Measurements from ENCODE around the gene CLMP. TPM values are rescaled to one million over a fixed set of nuclear protein-coding genes. Genes with fewer than 3 reads are reported as not detected.

CLMP gene
- total RNA-seq, 1 experiment from 2014 or later: 3.2 TPM

DNA sequence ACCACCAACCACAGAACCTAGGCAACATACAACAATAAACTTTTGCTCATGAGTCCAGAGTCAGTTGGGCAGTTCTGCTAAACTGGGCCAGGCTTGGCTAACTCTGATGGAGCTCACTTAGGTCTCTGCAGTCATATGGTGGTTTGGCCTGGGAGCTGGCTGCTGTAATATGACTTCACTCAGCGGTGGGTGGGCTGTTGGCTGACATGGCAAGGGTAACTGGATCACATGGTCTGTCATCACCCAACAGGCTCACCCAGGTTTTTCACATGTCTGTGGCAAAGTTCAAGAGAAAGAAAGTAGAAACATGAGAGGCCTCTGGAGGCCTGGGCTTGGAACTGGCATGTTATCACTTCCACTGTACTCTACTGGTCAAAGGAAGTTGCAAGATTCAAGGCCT is 43.2 kb upstream of the CLMP start:
- Histone ChIP-seq H3K27me3 (ENCODE audit: insufficient read depth, low read length) (no peaks in the 10 kb centered on the region), H3K36me3 (ENCODE audit: control insufficient read depth in 1 of 2, insufficient read depth in 2 of 2, low read length in 2 of 2) (no peaks in the 10 kb centered on the region), H3K9me3 (ENCODE audit: control insufficient read depth in 1 of 2, insufficient read depth in 1 of 2, low read depth in 1 of 2, low read length in 2 of 2) (no peaks in the 10 kb centered on the region), H3K4me2 (ENCODE audit: low read length) (no peak overlapping the region), H3K79me2 (ENCODE audit: insufficient read depth, low read length) (no peaks in the 10 kb centered on the region), H3K9me2 (ENCODE audit: insufficient read depth) (no peaks in the 10 kb centered on the region), H4K20me1 (ENCODE audit: insufficient read depth) (no peaks in the 10 kb centered on the region), H2AFZ (ENCODE audit: low read depth, low read length, poor library complexity, severe bottlenecking) (no peak overlapping the region), H3K4me1 (ENCODE audit: control insufficient read depth in 1 of 2, insufficient read depth in 2 of 2, low read length in 2 of 2) (no peaks in the 10 kb centered on the region), H3K27ac (ENCODE audit: low read depth, low read length) (no peak overlapping the region), H3K9ac (ENCODE audit: low read length) (no peak overlapping the region), H3K4me3 (replicated peaks in 1 of 2; ENCODE audit: low read depth in 1 of 2, low read length in 2 of 2) (no peak overlapping the region)
- DNase-seq (ENCODE audit: low read depth, low spot score) (no peak), ATAC-seq (no peak)
- ChIA-PET POLR2A (no interaction called here), RAD21 (ENCODE audit: low non-redundant PET in 1 of 2, low total read pairs in 2 of 2, uncharacterized antibody in 2 of 2, unreplicated experiment in 2 of 2) (no interaction called here), CTCF (interaction anchor here (1.1 to 1.2 kb wide), 2 partner anchors 9 to 127 kb away, joined by 3 to 7 read pairs; no protein-coding TSS in a partner anchor)
- TF ChIP-seq SRF (IDR thresholded peaks at IDR 0.05; ENCODE audit: low read depth) (no peak), EZH2 (IDR thresholded peaks at IDR 0.05) (no peak), CBX3 (IDR thresholded peaks at IDR 0.05; ENCODE audit: low read depth) (no peak)
- TF ChIP-seq, protein P1, sequence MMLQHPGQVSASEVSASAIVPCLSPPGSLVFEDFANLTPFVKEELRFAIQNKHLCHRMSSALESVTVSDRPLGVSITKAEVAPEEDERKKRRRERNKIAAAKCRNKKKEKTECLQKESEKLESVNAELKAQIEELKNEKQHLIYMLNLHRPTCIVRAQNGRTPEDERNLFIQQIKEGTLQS (IDR thresholded peaks at IDR 0.05): no peak
- TF ChIP-seq, protein P2, sequence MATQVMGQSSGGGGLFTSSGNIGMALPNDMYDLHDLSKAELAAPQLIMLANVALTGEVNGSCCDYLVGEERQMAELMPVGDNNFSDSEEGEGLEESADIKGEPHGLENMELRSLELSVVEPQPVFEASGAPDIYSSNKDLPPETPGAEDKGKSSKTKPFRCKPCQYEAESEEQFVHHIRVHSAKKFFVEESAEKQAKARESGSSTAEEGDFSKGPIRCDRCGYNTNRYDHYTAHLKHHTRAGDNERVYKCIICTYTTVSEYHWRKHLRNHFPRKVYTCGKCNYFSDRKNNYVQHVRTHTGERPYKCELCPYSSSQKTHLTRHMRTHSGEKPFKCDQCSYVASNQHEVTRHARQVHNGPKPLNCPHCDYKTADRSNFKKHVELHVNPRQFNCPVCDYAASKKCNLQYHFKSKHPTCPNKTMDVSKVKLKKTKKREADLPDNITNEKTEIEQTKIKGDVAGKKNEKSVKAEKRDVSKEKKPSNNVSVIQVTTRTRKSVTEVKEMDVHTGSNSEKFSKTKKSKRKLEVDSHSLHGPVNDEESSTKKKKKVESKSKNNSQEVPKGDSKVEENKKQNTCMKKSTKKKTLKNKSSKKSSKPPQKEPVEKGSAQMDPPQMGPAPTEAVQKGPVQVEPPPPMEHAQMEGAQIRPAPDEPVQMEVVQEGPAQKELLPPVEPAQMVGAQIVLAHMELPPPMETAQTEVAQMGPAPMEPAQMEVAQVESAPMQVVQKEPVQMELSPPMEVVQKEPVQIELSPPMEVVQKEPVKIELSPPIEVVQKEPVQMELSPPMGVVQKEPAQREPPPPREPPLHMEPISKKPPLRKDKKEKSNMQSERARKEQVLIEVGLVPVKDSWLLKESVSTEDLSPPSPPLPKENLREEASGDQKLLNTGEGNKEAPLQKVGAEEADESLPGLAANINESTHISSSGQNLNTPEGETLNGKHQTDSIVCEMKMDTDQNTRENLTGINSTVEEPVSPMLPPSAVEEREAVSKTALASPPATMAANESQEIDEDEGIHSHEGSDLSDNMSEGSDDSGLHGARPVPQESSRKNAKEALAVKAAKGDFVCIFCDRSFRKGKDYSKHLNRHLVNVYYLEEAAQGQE (IDR thresholded peaks at IDR 0.05; ENCODE audit: low read depth): no peak
- intact Hi-C loops (cut with micrococcal nuclease): loop anchor here (5.0 kb wide), 1 partner anchor 376 kb away; no protein-coding TSS in a partner anchor
- BruUV-seq (replicated peaks): no TSS peak

DNA sequence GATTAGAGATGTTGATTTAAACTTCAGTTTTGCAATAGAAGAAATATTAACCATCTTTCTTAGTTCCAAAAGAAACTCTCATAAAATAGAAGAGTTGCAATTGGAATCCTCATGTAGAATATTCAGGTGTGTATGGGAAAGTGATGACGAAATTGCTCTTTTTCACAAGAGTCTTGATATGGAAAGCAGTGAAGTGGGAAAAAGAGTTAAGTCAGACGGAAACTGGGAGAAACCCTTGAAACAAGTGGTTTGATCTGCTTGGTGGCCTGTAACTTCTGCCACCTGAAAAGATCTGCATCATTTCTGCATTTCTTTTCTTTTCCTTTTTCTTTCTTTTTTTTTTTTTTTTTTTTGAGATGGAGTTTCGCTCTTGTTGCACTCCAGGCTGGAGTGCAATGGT is 41.8 kb upstream of the CLMP start:
- Histone ChIP-seq H3K9me3 (ENCODE audit: control insufficient read depth in 1 of 2, insufficient read depth in 1 of 2, low read depth in 1 of 2, low read length in 2 of 2) (no peaks in the 10 kb centered on the region), H4K20me1 (ENCODE audit: insufficient read depth) (no peaks in the 10 kb centered on the region), H3K4me1 (ENCODE audit: control insufficient read depth in 1 of 2, insufficient read depth in 2 of 2, low read length in 2 of 2) (no peaks in the 10 kb centered on the region), H3K9me2 (ENCODE audit: insufficient read depth) (no peaks in the 10 kb centered on the region), H3K9ac (ENCODE audit: low read length) (no peak overlapping the region), H2AFZ (ENCODE audit: low read depth, low read length, poor library complexity, severe bottlenecking) (no peak overlapping the region), H3K4me2 (ENCODE audit: low read length) (no peak overlapping the region), H3K4me3 (replicated peaks in 1 of 2; ENCODE audit: low read depth in 1 of 2, low read length in 2 of 2) (no peak overlapping the region), H3K36me3 (ENCODE audit: control insufficient read depth in 1 of 2, insufficient read depth in 2 of 2, low read length in 2 of 2) (no peaks in the 10 kb centered on the region), H3K27me3 (ENCODE audit: insufficient read depth, low read length) (no peaks in the 10 kb centered on the region), H3K79me2 (ENCODE audit: insufficient read depth, low read length) (no peaks in the 10 kb centered on the region), H3K27ac (ENCODE audit: low read depth, low read length) (no peak overlapping the region)
- ATAC-seq (no peak), DNase-seq (ENCODE audit: low read depth, low spot score) (no peak)
- intact Hi-C loops (cut with micrococcal nuclease): loop anchor here (1.0 to 5.0 kb wide), 2 partner anchors 126 to 375 kb away; no protein-coding TSS in a partner anchor
- BruUV-seq (replicated peaks): no TSS peak
- TF ChIP-seq, protein P1 (IDR thresholded peaks at IDR 0.05): no peak
- ChIA-PET RAD21 (ENCODE audit: low non-redundant PET in 1 of 2, low total read pairs in 2 of 2, uncharacterized antibody in 2 of 2, unreplicated experiment in 2 of 2) (interaction anchor here in 1 of 2 experiments (0.7 to 1.0 kb wide), 2 partner anchors 119 to 134 kb away, joined by 3 to 4 read pairs; no protein-coding TSS in a partner anchor), POLR2A (no interaction called here), CTCF (interaction anchor here (2.2 to 3.8 kb wide), 2 partner anchors 127 to 133 kb away, joined by 31 to 44 read pairs; no protein-coding TSS in a partner anchor)

All from HCT116 (cell line).